GDM1 (cell line): ENCODE data around the gene MMP14.
"Not testable (repeated sequence)": the region's sequence is repeated elsewhere in the genome, so short reads cannot be mapped to it uniquely, and the experiment has no call there.

Experiments
- DNase-seq: peaks from one replicate; lab custom pipeline; 2025; lab: John Stamatoyannopoulos, UW

The MMP14 gene

DNA sequence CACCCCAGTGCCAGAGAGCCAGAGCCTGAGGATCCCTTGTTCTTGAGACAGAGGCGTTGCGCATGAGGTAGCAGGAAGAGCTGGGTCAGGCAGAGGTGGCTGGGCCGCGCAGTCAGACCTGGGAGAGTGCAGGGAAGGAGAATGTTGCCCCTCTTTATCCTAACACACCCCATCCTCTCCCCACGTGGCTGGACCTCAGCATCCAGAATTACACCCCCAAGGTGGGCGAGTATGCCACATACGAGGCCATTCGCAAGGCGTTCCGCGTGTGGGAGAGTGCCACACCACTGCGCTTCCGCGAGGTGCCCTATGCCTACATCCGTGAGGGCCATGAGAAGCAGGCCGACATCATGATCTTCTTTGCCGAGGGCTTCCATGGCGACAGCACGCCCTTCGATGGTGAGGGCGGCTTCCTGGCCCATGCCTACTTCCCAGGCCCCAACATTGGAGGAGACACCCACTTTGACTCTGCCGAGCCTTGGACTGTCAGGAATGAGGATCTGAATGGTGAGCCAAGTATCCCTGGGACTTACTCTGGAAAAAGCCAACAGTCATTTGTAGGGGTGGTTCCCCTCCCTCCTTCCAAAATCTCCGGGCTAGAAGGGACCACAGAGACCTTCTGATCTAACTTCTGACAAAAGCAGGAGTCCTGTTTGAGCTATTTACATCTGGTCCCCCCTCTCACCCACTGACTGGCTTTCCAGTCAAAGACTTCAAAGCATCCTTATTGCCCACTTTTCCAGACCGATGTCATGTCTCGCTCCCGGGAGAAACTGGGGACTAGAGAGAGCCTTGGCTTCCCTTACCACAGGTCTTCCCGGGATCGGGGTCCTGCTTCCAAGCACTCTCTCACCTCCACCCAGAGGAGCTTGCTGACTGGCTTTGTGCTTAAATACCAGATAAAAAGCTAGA, 6.1 kb downstream of the MMP14 start:
- DNase-seq, result no peak

- no peak for DNase-seq
Measured at GRCh38 chr14:22843123-22843925, 6.9 kb downstream of the MMP14 start.

GRCh38 chr14:22844221-22845102, 8.1 kb downstream of the MMP14 start:
- DNase-seq, result no peak

GRCh38 chr14:22845103-22845394, 8.7 kb downstream of the MMP14 start:
- DNase-seq, result no peak

- DNase-seq, result no peak
Measured at GRCh38 chr14:22845821-22846625, 9.6 kb downstream of the MMP14 start.

DNA sequence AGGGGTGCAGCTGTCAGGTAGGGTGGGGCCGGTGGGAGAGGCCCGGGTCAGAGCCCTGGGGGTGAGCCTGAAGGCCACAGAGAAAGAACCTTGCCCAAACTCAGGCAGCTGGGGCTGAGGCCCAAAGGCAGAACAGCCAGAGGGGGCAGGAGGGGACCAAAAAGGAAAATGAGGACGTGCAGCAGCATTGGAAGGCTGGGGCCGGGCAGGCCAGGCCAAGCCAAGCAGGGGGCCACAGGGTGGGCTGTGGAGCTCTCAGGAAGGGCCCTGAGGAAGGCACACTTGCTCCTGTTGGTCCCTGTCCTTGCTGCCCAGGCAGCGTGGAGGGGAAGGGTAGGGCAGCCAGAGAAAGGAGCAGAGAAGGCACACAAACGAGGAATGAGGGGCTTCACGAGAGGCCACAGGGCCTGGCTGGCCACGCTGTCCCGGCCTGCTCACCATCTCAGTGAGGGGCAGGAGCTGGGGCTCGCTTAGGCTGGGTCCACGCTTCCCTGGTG, 10.5 kb downstream of the MMP14 start:
- DNase-seq, result no peak

DNA sequence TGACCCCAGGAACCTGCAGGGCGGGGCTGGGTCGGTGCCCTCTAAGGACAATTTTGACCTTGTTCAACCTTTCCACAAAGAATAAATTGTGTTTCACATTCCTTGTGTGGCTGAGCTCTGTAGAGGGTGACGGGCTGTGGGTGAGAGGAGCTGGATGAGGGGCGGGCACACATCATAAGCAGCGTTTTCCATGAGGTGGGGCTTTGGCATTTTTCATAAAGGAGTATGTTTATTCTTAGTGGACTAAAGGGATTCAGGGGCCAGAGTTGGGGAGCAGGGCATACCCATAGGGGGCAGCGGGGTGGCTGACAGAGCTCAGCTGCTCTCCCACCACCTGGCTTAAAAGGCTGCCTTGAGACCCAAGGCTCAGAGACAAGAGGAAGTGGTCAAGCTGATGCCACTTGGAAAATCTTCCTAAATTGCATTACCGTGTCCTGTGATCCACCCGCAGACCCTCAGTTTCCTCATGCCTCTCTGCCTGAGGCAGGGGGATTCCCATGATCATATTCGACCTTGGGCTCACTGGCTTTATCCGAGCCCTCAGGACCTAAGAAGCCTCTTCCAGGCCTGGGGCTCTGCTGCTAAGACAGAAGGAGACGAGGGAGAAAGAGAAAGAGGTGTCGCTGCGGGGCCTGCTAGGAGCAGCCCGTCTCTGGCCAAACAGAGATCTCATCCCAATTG, 11.4 kb downstream of the MMP14 start:
- no peak for DNase-seq

GRCh38 chr14:22848351-22849164, 12.2 kb downstream of the MMP14 start:
- DNase-seq, result no peak

DNA sequence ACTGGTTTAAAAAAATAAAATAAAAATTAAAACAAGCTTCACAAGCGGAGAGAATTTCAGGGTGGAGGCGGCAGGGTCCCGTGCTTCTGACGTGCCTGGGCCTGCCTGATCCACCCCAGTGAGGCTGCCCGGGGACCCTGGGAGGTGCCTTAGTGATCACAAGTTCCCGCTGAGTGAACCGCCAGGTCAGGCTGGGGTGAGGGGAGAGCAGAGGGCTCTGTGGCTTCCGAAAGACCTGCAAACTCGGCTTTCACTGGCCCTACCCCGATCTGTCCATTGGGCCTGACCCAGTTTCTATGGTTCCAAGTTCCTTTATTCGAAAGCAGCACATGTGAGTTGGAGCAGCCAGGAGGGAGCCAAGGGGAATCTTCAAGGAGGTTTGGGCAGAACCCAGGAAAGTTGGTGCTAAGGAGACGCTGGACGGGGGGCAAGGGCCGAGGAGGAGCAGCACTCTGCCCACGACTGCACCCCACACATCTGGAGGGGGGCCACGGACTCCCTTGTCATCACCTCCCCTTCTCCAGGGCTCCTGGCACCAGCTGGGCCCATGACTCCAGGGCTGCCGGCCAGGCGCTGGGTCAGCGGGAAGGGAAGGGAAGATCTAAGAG, 12.9 kb downstream of the MMP14 start:
- DNase-seq, result no peak

GRCh38 chr14:22850944-22851764, 14.8 kb downstream of the MMP14 start:
- DNase-seq, result peak; percentile 76

- DNase-seq, result not testable (repeated sequence)
Measured at GRCh38 chr14:22852178-22852577, 15.8 kb downstream of the MMP14 start.

- no peak for DNase-seq
Measured at GRCh38 chr14:22852599-22852939, 16.2 kb downstream of the MMP14 start.

DNA sequence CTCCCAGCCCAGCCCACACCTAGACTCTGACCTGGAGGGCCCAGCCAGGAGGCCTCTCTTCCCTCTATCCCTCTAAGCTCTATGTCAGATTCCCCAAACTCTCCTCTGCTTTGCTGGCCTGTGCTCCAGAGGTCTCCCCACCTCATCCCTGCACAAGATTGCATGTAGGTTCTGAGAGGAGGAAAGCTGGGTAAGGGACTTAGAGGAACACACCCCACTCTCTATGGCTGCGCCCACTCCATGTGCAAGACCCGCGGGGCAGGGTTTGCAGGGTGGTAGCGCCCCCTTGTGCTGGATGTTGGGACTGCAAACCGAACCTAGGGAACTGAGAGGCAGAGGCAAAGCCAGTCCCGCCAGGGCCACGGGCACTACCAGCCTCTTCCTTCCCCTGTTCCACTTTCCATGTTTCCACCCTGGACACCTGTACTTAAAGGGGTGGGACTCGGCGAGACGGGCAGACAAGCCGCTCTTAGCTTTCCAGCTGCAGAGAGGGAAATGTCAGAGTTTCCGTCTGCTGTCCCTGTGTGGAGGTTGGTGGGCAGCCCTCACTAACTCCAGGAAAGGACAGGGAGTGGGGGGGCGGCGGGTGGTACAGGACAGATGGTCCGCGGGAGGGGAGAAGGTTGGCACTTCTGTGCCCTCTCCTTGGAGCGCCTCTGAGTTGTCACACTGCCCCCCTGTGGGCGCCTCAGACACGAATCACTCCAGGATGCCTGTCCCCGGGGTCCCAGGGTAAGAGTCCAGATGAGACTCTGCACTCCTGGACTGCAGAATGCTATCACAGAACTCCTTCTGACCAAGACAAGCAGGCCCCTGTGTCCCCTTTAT, 16.8 kb downstream of the MMP14 start:
- peak; percentile 79 for DNase-seq

- DNase-seq, result not testable (repeated sequence)
Measured at GRCh38 chr14:22854296-22854695, 17.9 kb downstream of the MMP14 start.

- DNase-seq, result no peak
Measured at GRCh38 chr14:22854963-22855724, 18.8 kb downstream of the MMP14 start.

DNA sequence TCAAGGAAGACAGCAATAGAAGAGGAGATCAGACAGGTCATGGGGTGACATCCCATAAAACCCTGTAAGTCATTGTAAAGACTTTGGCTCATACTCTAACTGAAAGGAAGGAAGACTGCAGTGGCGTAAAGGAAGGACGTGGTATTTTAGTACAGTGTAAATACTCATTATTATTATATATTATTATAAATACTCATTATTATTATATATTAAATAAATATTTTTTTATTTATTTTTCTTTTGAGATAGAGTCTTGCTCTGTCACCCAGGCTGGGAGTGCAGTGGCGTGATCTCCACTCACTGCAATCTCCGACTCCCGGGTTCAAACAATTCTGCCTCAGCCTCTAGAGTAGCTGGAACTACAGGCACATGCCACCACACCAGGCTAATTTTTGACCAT, 20.0 kb downstream of the MMP14 start:
- DNase-seq, result no peak

- not testable (repeated sequence) for DNase-seq
Measured at GRCh38 chr14:22860377-22860776, 24.0 kb downstream of the MMP14 start.
